T1000 (cell line): ENCODE measurements around the gene CHST7.
"Not testable (repeated sequence)": the region's sequence is repeated elsewhere in the genome, so short reads cannot be mapped to it uniquely, and the experiment has no call there.

Experiments used
- DNase-seq: peaks from one replicate; lab custom pipeline; 2025; ENCODE audit warnings: mixed read lengths; lab: John Stamatoyannopoulos, UW

Gene CHST7, protein sequence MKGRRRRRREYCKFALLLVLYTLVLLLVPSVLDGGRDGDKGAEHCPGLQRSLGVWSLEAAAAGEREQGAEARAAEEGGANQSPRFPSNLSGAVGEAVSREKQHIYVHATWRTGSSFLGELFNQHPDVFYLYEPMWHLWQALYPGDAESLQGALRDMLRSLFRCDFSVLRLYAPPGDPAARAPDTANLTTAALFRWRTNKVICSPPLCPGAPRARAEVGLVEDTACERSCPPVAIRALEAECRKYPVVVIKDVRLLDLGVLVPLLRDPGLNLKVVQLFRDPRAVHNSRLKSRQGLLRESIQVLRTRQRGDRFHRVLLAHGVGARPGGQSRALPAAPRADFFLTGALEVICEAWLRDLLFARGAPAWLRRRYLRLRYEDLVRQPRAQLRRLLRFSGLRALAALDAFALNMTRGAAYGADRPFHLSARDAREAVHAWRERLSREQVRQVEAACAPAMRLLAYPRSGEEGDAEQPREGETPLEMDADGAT

DNA sequence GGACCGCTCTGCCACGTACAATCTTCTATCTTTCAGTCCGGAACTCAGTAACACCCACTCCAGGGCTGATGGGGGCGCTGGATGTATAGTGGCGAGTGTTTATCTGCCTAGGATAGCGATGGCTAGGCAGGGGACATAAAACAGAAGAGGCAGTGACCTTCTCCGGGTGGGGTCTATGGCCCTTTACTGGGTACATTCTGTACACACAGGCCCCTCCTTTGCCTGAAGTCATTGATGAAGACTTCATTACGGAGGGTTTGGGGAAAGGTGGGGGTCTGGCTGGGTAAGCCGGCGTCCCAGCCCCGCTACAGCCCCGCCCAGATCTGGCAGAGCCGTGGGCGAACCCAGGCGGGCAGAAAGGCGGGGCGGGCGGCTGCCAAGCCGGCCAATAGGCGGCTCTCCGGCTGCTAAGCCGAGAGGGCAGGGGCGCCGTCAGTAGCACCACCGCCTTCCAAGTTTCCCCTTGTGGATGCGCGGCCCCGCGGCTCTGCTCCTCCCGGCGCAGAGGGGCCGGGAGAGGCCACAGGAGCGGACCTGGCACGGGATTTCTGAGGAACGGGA is at the start of gene CHST7:
Gene CHST7 (plus strand): TSS at position 435 of the 561 bp plus-strand sequence. CDS start 167 bp downstream, outside the sequence.
- peak; percentile 6 for DNase-seq

DNA sequence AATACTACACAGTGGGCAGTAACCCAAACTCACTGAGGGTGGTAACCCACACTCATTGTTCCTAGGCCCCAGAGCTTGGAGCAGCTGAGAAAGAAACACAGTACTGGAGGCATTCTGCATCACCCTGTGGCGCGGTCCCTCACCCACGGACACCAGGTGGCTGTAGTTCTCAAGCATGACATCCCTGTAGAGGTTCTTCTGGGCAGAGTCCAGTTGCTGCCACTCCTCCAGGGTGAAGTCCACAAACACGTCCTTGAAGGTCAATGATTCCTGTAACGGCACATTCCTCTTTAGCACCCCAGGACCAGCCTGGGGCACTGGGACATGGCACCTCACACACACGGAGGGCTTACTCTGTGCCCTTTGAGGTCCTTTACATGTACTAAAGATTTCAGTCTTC is 44.9 kb upstream of the CHST7 start:
- DNase-seq = not testable (repeated sequence)

DNA sequence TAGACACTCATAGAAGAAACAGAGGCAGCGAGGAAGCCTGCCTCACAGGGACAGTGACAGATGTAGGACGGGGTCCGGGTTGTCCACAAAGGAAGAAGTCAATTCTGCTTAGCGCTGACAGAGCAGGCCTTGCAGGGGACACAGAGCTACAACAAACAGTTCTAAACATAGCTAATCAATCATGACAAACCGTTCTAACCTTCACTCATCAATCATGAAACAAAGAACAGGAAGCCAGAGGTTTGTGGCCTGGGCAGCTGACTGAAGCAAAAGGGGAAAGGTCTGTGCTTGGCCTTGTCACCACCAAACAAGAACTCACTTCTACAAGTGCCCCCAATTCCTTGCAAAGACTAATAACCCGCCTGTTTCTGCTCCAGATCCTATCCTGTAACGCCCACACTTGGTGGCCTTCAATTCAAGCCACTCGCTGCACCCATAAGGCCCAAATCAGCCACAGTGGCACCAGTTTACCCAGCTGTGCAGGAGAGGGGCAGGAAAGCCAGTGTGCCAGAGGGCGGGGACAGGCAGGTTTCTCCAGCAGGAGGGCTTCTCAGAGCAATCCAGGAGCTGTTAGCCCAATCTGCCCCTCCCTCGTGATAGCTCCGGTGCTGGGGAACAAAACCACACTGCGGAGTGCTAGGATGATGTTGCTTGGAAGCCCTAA is 43.7 kb upstream of the CHST7 start:
- DNase-seq = not testable (repeated sequence)

DNA sequence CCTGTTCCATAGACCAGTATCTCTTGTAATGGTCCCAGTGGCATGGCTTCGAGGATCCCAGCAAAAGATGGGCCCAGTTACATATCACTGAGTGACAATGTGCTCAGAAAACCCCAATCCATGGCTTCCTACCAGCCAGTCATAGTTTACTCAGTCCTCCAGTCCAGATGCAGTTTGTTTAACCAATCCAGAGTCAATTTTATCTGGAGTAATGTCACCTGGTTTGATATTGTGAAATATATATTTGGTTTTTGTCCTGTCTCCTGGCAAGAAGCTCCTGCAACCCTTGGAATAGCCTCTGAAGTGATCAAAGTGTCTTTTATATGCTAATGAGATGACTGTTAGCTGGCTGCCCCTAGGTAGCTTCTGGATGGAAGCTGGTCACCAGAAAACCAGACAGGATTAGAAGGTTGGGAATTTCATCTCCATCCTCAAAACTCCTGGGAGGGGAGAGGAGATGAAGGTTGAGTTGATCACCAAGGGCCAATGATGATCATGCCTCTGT is 43.1 kb upstream of the CHST7 start:
- not testable (repeated sequence) for DNase-seq

DNA sequence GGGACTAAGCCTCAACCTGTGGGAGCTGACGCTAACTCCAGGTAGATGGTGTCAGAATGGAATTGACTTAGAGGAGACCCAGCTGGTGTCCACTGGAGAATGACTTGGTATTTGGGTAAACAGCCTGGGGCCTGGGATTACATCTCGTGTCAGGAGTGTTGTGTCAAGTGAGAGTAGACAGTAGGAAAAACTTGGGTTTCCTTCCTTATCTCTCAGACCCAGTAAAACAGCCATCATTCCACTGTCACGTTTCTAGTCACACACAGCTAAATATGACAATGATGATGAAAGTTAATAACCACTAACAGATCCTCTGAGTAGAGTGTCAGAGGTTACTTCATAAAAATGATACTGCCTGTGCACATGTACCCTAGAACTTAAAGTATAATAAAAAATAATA is 42.1 kb upstream of the CHST7 start:
- no peak for DNase-seq

DNA sequence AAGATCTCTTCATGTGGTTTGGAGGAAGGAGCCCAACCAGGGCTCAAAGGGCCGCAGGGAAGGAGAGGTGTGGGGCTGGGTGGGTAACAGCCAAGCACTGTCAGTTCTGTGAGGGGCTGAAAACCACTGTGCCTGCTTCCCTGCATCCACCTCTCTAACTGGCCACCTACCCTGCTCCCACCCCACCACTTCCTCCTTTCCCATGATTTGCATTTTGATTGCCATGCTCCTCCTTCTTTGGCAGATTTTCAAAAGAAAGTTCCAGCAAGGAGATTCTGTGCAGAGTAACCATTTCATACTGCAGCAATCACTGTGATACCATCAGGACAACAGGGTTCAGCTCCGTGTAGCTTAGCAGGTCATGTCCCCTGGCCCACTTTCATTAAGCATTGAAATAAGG is 30.1 kb upstream of the CHST7 start:
- DNase-seq = no peak

DNA sequence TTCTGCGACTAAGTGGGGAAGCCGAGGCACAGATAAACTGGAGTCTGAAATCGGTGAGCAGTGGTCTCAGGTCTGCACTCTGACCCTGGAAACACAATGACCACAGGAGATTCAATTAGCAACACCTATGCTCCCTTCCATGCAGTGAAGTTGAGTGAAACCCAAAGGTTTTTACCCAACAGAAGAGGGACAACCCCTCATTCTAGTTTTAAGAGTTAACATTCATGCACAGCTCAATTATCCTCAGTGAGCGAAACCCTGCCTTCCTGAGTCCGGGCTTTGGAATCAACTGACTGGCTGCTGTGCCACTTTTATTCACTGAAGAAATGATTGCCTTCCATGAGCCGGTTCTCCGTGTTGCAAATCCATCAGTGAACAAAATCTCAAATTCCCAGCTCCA is 29.0 kb upstream of the CHST7 start:
- DNase-seq = not testable (repeated sequence)

DNA sequence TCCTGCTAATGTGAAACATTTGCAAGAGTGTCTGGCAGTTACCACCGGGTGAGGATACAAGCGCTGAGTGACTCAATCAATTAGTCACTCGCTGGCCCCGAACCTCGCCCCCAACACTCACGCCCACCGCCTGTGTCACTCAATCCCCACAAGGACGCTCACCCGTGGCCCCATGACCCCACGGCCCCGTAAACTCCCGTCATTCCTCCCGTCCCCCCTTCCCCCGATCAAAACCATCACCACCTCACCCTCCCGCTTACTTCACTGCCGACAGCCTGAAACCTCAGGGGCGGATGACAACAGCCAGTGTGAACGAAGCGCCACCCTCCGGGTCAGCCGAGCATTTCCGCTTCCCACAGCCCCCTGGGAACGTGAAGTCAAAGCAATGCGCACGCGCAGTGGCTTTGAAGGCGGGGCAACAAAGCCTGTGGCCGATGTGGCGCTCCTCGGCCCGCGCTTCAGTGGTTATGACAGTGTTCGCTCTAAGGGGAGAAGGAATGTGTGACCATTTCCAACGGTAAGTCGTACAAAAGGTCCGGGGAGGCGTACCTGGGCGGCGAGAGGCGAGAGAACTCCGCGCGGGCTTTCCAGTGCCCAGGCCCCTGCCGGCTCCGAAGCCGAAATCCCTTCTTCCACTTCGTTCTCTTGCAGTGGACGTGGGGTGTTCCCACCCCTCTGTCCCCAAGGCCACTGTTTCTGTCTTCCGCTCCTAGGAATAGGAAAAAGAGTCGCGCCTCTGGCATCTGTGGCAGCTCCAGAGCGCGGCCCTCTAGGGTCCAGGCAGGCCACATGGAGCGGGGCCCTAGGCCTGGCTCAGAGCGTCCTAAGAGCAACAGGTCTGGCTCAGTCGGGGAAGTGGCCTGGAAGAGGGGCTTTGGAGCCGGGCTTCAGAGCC is 28.2 kb upstream of the CHST7 start, which contains the start of gene ZNF674:
Gene ZNF674 (minus strand): TSS at position 311 of the 895 bp plus-strand sequence. CDS start 3,334 bp downstream, outside the sequence.
- peak; percentile 64 for DNase-seq

DNA sequence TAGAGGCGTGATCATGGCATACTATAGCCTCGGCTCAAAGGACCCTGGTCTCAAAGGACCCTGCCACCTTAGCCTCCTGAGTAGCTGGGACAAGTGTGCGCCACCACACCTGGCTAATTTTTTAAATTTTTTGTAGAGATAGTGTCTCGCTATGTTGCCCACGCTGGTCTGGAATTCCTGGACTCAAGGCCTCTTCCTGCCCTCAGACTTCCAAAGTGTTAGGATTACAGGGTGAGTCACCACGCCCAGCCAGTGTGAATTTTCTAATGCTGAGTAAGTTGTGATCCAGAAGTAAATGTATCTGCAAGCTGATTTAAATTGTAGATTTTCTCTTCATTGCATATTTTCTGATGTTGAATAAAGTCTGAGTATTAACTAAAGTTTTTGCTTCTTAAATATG is 25.7 kb upstream of the CHST7 start:
- DNase-seq = peak; percentile 16

DNA sequence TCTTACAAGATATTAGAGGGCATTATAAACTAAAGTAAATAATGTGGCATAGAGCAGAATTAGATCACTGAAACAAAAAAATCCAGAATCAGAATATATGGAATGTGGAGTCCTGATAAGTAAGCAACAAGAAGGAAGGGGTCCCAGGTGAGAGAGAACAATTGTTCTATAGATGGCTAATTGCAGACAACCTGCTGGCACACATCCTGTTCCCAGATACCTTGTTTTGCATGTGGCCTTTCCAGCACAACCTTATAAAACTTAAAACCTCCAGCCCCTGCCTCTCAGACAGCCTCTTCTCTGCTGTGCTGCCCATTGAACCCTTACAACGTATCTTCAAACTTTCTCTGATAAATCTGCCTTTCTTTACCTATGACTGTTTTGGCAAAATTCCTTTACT is 23.7 kb upstream of the CHST7 start:
- DNase-seq = no peak

DNA sequence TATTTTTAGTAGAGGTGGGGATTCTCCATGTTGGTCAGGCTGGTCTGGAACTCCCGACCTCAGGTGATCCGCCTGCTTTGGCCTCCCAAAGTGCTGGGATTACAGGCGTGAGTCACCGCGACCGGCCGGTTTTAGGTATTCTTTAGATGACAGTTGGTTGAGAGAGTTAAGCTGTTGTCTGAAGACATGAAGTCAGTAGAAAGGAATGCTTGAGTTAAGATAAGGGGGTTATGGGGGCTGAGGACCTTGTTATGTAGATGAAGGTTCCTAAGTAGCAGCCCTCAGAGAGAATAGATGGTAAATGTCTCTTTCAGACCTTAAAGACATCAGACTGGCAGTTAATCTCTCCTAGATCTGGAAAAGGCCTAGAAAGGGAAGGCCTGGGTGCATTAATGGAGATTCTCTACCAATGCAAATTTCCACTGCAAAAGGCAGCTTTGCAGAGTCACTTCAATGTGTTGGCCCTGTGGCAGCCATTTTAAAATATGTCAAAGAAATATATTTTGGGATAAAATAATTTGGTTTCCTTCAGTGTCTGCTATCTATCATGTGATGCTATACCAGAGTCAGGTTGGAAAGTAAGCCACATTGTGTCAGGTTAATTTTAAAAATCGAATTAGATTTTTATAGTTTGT is 22.0 kb upstream of the CHST7 start:
- no peak for DNase-seq

DNA sequence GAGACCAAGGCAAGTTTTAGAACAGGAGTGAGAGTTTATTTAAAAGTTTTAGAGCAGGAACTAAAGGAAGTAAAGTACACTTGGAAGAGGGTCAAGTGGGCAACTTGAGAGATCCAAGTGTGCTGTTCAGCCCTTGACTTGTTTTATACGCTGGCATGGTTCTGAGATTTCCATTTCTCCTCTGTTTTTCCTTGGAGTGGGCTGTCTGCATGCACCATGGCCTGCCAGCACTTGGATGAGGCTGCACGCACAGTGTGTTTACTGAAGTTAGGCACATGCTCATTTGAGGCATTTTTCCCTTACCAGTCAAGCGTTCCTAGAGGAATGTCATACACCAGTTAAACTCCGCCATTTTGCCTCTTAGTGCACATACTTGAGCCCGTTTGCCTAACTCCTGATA is 19.6 kb upstream of the CHST7 start:
- no peak for DNase-seq

DNA sequence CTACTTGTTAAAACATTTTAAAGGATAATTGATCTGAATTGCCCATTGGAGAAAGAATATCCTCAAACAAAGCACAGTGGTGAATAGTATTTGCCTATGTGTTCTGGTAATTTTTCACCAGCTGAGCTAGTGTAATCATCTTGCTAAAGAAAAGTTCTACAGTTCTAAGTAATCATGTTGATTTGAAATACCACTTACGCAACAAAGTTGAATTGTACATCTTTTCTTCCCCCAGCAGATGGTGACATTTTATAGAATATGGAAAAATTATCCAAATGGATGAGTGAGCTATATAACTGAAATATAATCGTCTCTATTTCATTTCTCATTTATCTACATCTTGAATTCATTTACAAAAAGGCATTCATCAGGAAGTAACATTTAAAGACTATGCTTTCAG is 18.6 kb upstream of the CHST7 start:
- DNase-seq = no peak

DNA sequence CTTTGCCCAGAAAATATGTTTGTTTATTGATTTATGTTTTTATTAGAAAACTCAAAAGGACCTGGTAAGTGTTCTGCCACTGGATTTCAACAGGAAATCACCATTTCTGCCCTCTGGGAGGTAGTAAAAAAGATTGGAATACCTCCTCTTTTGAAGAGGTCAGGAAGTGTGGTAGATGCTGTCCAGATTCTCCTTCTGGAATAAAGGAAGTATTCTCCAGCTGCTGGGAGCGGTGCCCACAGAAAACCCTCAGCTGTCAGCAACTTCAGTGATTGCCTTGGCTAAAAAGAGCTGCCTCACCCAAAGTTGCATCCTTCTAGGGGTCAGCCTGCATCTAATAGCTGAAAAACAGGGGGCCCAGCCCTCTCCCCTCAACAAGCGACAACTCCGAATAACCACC is 14.5 kb upstream of the CHST7 start:
- DNase-seq = no peak

DNA sequence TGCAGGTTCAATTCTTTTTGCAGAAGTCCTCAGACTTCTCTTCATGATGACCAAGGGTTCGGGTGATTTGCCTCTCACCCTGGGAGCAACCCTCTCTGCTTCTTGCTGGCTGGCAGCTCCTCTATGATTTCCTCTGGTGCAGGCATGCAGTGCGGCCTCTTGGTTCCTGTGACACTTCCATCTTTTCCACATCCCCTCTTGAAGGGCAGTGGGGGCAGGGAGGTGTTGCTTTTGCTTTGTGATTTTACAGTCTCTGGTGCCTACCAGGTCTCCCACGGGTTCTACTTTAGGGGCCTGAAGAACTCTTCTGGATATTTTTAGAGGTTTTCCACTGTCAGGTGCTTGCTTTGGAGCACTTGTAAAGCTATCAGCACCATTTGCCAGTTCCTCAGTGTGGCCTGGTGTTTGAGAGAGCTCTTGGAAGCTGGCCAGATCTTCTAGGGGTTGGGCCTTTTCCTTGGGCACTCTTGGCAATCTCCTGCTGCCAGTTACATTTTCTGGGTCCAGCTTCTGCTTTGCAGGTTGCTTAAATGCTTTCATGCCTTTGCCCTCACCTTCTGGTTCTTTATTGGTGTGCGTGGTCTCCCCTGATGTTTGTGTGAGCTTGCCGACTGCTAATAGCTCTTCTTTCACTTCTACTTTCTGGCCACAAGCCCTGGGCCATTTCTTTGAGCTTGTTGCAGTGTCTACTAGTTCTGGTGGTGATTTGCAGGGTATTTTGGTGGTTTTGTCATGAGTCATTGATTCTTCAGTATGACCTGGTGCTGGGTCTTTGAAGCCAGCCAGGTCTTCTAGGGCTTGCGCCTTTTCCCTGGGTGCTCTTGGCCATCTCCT is 11.5 kb upstream of the CHST7 start:
- DNase-seq = no peak

DNA sequence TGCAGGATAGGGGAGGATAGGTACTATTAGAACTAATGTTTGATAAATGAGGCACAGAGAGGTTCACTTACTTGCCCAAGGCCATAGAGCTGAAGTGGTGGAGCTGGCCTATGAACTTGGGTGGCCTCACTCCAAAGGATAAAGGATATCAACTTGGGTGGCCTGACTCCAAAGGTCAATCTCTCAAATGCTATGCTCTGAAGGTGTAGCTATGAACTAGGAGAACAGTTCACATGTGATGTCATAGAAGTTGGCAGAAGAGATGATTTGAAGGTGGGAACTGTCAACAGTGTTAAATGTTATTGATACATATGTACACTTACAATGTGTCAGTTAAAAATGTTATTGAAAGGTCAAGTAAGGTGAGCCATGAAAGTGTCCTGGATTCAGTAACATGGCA is 6.2 kb upstream of the CHST7 start:
- no peak for DNase-seq

DNA sequence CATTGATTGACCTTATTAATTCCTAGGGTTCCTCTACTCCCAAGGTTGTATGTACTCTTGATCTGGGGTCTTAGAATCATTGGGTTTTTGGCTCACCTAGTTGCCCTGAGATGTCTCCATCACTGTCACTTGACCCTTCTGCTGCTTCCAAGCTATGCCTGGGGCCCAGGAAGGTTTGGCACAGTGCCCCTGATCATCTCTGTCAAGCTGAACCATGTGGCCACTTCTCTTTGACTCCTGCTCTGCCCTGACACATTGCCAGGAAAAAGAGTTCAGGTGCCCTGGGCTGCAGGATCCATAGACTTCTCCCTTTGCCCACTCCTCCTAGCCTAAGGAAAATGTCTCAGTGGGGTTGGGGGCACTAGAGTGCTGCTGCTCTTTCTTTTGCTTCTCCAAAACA is 3.9 kb upstream of the CHST7 start:
- no peak for DNase-seq

DNA sequence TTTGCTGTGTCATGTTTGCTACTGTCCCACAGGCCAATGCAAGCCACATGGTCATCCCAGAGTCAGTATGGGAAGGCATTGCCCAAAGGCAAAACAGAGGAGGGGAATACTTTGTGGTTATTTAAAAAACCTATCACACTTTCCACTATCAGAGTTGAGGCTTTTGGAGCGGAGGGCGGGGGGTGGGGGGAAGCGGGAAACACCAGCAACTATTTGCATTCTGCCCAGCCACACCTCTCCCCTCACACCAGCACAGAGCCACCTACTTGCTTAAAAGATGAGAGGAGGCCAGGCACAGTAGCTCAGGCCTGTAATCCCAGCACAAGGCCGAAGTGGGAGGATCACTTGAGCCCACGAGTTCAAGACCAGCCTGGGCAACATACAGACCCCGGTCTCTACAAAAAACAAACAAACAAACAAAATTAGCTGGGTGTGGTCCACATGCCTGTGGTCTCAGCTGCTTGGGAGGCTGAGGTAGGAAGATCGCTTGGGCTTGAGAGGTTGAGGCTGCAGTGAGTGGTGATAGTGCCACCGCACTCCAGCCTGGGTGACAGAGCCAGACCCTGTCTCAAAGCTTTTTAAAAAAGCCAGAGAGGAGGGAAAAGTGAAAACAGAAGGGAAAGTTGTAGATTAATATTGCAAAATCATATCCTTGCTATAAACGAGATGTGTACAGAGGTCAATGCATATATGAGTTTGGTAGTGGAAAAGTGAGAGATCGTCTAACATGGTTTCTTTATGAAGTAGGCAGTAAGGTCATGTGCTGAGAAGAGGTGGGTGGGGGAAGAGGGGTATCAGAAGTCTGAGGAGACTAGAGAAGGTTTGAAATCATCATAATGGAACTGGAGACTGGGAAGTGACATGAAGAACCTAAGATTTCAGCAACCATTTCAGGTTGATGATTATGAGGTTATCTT is 1.9 kb upstream of the CHST7 start:
- DNase-seq = no peak

DNA sequence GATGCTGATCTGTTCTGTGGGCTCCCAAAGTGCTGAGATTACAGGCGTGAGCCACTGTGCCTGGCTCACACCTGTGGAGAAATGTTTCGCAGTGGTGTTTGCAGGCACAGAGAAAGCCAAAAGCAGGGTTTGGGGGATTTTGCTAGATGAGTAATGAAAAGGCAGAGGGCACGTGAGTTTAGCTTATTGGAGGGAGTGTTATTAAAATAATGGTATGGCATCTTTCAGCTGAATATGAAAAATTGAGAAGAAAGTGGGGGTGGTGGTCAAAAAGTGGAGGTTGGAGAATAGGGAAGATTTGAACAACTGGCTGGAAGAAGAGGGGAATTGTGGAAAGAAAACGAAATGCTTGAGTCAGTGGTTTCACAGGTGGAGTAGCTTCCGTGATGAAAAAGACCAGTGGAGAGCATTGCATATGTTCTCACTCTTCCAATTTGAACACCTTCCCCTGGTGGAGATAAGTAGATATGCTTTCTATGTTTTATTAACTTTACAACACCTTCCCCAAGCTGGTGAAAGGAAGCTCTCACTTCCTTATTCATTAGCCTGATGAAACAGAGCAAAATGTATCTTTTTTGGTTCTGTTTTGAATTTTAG is 1.1 kb upstream of the CHST7 start:
- no peak for DNase-seq
